Measurements from ENCODE around the gene TMTC1. TPM values are rescaled to one million over a fixed set of nuclear protein-coding genes. Genes with fewer than 3 reads are reported as not detected.

The TMTC1 gene
- total and polyA plus RNA-seq, 2 donors (not counting 1 experiment from before 2014, with no cell fraction given): not detected

DNA sequence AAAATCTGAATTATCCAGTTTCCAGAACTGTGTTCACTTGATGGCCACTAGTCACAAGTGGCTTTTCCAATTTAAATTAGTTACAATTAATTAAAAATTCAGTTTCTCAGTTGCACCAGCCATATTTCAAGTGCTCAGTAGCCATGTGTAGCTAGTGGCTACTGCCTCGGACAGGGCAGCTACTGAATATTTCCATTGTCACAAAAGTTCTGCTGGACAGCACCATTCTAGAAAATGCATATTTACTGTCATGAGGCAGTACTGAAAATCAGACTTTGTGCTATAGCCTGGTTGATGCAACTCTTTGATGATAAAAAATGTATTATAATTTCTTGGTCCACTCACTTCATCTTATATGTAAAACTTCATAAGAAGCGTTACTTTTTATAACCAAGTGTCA lies 274.8 kb downstream of the TMTC1 start:
- Histone ChIP-seq H3K4me1 (ENCODE audit: control insufficient read depth in 2 of 2, insufficient read depth in 2 of 2, low read length in 2 of 2) (no peaks in the 10 kb centered on the region), H4K20me1 (ENCODE audit: control insufficient read depth, insufficient read depth, low read length, poor library complexity, severe bottlenecking) (no peaks in the 10 kb centered on the region), H3K79me2 (ENCODE audit: control insufficient read depth, insufficient read depth, low read length) (no peaks in the 10 kb centered on the region), H3K27me3 (replicated peaks in 1 of 4; ENCODE audit: control extremely low read depth in 1 of 4, control insufficient read depth in 3 of 4, insufficient read depth in 4 of 4, low read length in 3 of 4) (peaks cover 0 to 4% (median 0%) of the 10 kb centered on the region in 4 experiments), H3K27ac (ENCODE audit: low read length in 2 of 2) (no peak overlapping the region), H3K36me3 (replicated peaks in 1 of 2; ENCODE audit: control extremely low read depth in 1 of 2, control insufficient read depth in 1 of 2, extremely low read depth in 1 of 2, insufficient read depth in 2 of 2, low read length in 1 of 2) (no peaks in the 10 kb centered on the region), H3K4me3 (ENCODE audit: control extremely low read depth in 1 of 5, extremely low read depth in 1 of 5, insufficient read depth in 1 of 5, low read depth in 2 of 5, low read length in 4 of 5) (no peak overlapping the region), H2AFZ (ENCODE audit: insufficient read depth, low read depth, low read length, poor library complexity, severe bottlenecking) (no peak overlapping the region), H3K4me2 (replicated peaks; ENCODE audit: low read depth, low read length, poor library complexity, severe bottlenecking) (no peak overlapping the region), H3K9ac (ENCODE audit: low read length) (no peak overlapping the region), H3K9me3 (ENCODE audit: control extremely low read depth in 1 of 3, control insufficient read depth in 2 of 3, insufficient read depth in 1 of 3, low read length in 2 of 3) (no peaks in the 10 kb centered on the region)
- Mint-ChIP-seq H3K4me3 (no peak overlapping the region), H3K9me3 (ENCODE audit: insufficient read depth) (no peaks in the 10 kb centered on the region), H3K27ac (no peak overlapping the region), H3K27me3 (peaks cover 10% of the 10 kb centered on the region), H3K4me1 (no peaks in the 10 kb centered on the region)
- DNase-seq (no peak), ATAC-seq (ENCODE audit: low read depth) (no peak)
- 80% methylated on average over 1 of the region's 2 CpGs for WGBS (ENCODE audit: insufficient coverage)
- intact Hi-C loops (cut with micrococcal nuclease): no loop called here
- ChIA-PET CTCF (no interaction called here), POLR2A (no interaction called here)
- TF ChIP-seq CTCF (IDR thresholded peaks at IDR 0.05): no peak
- TF ChIP-seq EZH2 (IDR thresholded peaks at IDR 0.05; ENCODE audit: borderline replicate concordance, insufficient read depth, low read depth, low read length, poor library complexity, severe bottlenecking): no peak

DNA sequence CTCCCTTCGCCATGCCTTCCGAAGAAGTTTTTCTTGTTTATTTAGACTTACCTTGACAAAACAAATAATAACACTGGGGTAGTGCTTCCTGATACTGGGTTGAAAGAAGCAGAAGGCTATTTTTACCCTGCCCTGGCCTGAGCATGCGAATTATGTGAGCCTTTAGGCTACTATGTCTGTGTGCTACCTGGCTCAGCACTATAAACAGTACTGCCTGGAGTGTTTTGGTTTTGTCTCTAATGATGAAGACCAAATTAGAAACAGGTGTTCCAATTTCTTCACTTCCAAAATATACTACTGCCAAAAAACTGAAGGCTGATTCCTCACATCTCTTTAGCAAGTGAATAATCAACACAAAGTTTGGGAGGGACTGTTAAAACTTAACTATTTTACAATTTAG lies 278.6 kb downstream of the TMTC1 start:
- Mint-ChIP-seq H3K4me1 (peaks cover 12% of the 10 kb centered on the region), H3K9me3 (ENCODE audit: insufficient read depth) (no peaks in the 10 kb centered on the region), H3K27me3 (peaks cover 8% of the 10 kb centered on the region), H3K27ac (no peak overlapping the region), H3K4me3 (no peak overlapping the region)
- Histone ChIP-seq H3K27me3 (replicated peaks in 1 of 4; ENCODE audit: control extremely low read depth in 1 of 4, control insufficient read depth in 3 of 4, insufficient read depth in 4 of 4, low read length in 3 of 4) (peaks cover 0 to 4% (median 2%) of the 10 kb centered on the region in 4 experiments), H3K4me3 (ENCODE audit: control extremely low read depth in 1 of 5, extremely low read depth in 1 of 5, insufficient read depth in 1 of 5, low read depth in 2 of 5, low read length in 4 of 5) (no peak overlapping the region), H3K27ac (ENCODE audit: low read length in 2 of 2) (no peak overlapping the region), H3K9me3 (ENCODE audit: control extremely low read depth in 1 of 3, control insufficient read depth in 2 of 3, insufficient read depth in 1 of 3, low read length in 2 of 3) (no peaks in the 10 kb centered on the region), H3K36me3 (replicated peaks in 1 of 2; ENCODE audit: control extremely low read depth in 1 of 2, control insufficient read depth in 1 of 2, extremely low read depth in 1 of 2, insufficient read depth in 2 of 2, low read length in 1 of 2) (no peaks in the 10 kb centered on the region), H2AFZ (ENCODE audit: insufficient read depth, low read depth, low read length, poor library complexity, severe bottlenecking) (no peak overlapping the region), H3K4me1 (ENCODE audit: control insufficient read depth in 2 of 2, insufficient read depth in 2 of 2, low read length in 2 of 2) (peaks cover 2 to 8% of the 10 kb centered on the region in 2 donors), H3K4me2 (replicated peaks; ENCODE audit: low read depth, low read length, poor library complexity, severe bottlenecking) (no peak overlapping the region), H4K20me1 (ENCODE audit: control insufficient read depth, insufficient read depth, low read length, poor library complexity, severe bottlenecking) (no peaks in the 10 kb centered on the region), H3K79me2 (ENCODE audit: control insufficient read depth, insufficient read depth, low read length) (no peaks in the 10 kb centered on the region), H3K9ac (ENCODE audit: low read length) (no peak overlapping the region)
- 80% methylated on average over 1 of the region's 3 CpGs for WGBS (ENCODE audit: insufficient coverage)
- ATAC-seq (ENCODE audit: low read depth) (no peak), DNase-seq (no peak)
- intact Hi-C loops (cut with micrococcal nuclease): no loop called here
- ChIA-PET CTCF (no interaction called here), POLR2A (no interaction called here)
- TF ChIP-seq CTCF (IDR thresholded peaks at IDR 0.05): no peak
- no peak for TF ChIP-seq EZH2 (IDR thresholded peaks at IDR 0.05; ENCODE audit: borderline replicate concordance, insufficient read depth, low read depth, low read length, poor library complexity, severe bottlenecking)

Data from B cell (primary cell).